Measurements from ENCODE around the gene THAP11.
A peak's percentile ranks its signal among the peaks of the same experiment; 100 is the strongest.

- TF ChIP-seq CTCF (IDR thresholded peaks at IDR 0.05 in 8 of 11, conservative IDR thresholded peaks at IDR 0.05 in 3 of 11): peak in 2 of 11 experiments; percentile 4 to 23
- peak in 1 of 3 donors; percentile 77 for TF ChIP-seq POLR2A (IDR thresholded peaks at IDR 0.05)
Measured at GRCh38 chr16:67806428-67807147, 35.5 kb upstream of the THAP11 start, which contains the start of the genes RANBP10 and TSNAXIP1.

Data from spleen (tissue), 7 donors.